ENCODE results near the gene HSBP1L1.

Gene HSBP1L1

DNA sequence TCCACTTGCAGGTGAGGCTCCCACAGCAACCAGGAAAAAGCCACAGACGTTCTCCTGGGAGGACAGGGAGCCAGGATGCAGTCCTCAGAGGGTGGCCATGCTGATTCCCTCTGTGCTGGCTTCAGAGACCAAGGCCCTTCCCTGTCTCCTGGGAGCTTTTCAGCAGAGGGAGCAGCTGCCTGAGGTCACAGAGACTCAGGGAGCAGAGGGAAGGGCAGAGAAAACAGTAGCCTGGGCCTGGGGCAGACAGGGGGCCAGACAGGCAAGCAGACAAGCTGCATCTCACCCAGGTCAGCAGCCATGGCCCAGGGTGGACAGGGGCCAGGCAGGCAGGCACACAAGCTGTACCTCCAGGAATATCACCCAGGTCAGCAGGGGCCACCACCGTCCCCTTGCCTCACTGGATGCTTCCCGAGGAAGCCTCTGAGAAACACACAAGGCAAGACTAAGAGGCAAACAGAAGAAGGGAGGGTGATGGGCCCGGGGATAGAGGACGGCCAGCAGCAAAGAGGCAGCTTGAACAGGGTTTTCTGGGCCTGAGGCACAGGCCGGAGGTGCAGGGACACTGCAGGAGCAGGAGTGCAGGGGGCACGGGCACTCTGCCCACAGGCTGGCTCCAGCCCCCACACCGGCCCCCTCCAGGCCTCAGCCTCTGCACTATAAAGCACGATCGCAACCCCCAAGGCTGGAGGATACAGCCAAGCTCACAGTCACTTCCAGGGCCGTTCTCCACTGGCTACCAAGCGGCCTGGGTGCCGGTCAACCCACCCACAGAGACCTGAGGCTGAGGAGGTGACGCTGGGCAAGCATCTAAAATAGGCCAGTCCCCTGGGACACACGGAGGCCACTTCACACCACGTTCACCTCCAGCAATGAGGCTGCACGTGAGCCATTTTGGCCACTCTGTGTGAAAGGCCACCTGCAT lies 19.1 kb upstream of the HSBP1L1 start (continued):
- TF ChIP-seq IKZF3 (tag by site-specific recombination; IDR thresholded peaks at IDR 0.05): 0 out of 2 replicates have a peak, but pooled peaks have one; percentile 13
- no peak for TF ChIP-seq HOXD13 (CRISPR knock-in tag; IDR thresholded peaks at IDR 0.05; ENCODE audit: borderline replicate concordance)

DNA sequence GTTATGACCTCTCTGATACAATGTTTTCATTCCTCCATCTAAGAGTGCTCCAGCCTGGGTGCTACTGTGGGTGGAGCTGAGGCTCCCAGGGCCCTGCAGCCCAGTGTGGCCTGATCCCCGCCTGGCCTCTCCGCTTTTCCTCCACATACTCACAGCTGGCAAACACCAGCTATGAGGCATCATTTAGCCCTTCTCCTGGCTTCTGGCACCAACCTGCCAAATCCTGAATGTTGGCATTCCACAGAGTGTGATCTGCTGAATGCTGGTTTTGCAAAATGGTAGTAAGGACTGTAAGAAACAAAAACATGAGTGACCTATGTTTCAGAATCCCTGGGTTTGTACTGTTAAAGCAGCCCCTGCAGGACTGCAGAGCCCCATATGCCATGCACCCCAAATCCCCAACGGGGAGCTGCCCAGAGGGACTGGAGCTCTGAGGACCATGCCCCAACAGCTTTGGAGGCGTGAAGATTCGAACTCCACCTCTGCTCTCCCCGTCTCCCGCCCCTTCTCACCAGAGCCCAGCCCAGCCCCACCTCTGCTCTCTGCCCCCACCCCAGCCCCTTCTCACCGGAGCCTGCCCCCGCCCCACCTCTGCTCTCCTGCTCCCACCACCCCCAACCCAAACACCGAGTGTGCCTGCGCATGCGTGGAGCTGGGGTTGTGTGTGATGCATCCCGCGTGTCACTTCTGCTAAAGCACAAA lies 17.2 kb upstream of the HSBP1L1 start:
- TF ChIP-seq, protein P1, sequence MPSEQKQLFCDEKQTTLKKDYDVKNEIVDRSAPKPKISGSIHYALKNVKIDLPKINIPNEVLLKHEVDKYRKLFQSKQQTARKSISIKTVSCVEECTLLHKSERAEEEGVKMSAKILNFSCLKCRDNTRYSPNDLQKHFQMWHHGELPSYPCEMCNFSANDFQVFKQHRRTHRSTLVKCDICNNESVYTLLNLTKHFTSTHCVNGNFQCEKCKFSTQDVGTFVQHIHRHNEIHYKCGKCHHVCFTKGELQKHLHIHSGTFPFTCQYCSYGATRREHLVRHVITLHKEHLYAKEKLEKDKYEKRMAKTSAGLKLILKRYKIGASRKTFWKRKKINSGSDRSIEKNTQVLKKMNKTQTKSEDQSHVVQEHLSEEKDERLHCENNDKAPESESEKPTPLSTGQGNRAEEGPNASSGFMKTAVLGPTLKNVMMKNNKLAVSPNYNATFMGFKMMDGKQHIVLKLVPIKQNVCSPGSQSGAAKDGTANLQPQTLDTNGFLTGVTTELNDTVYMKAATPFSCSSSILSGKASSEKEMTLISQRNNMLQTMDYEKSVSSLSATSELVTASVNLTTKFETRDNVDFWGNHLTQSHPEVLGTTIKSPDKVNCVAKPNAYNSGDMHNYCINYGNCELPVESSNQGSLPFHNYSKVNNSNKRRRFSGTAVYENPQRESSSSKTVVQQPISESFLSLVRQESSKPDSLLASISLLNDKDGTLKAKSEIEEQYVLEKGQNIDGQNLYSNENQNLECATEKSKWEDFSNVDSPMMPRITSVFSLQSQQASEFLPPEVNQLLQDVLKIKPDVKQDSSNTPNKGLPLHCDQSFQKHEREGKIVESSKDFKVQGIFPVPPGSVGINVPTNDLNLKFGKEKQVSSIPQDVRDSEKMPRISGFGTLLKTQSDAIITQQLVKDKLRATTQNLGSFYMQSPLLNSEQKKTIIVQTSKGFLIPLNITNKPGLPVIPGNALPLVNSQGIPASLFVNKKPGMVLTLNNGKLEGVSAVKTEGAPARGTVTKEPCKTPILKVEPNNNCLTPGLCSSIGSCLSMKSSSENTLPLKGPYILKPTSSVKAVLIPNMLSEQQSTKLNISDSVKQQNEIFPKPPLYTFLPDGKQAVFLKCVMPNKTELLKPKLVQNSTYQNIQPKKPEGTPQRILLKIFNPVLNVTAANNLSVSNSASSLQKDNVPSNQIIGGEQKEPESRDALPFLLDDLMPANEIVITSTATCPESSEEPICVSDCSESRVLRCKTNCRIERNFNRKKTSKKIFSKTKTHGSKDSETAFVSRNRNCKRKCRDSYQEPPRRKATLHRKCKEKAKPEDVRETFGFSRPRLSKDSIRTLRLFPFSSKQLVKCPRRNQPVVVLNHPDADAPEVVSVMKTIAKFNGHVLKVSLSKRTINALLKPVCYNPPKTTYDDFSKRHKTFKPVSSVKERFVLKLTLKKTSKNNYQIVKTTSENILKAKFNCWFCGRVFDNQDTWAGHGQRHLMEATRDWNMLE (tag by site-specific recombination; conservative IDR thresholded peaks at IDR 0.05; ENCODE audit: low read depth): no peak
- TF ChIP-seq ZFP37 (tag by site-specific recombination; IDR thresholded peaks at IDR 0.05): no peak
- TF ChIP-seq FEZF1 (tag by site-specific recombination; IDR thresholded peaks at IDR 0.05): no peak
- TF ChIP-seq, protein P2, sequence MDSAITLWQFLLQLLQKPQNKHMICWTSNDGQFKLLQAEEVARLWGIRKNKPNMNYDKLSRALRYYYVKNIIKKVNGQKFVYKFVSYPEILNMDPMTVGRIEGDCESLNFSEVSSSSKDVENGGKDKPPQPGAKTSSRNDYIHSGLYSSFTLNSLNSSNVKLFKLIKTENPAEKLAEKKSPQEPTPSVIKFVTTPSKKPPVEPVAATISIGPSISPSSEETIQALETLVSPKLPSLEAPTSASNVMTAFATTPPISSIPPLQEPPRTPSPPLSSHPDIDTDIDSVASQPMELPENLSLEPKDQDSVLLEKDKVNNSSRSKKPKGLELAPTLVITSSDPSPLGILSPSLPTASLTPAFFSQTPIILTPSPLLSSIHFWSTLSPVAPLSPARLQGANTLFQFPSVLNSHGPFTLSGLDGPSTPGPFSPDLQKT (IDR thresholded peaks at IDR 0.05; ENCODE audit: borderline replicate concordance, low read depth, low read length): no peak
- TF ChIP-seq ZNF514 (tag by site-specific recombination; IDR thresholded peaks at IDR 0.05): no peak
- TF ChIP-seq ZNF391 (tag by site-specific recombination; IDR thresholded peaks at IDR 0.05; ENCODE audit: borderline replicate concordance, low read depth): no peak
- TF ChIP-seq, protein P3, sequence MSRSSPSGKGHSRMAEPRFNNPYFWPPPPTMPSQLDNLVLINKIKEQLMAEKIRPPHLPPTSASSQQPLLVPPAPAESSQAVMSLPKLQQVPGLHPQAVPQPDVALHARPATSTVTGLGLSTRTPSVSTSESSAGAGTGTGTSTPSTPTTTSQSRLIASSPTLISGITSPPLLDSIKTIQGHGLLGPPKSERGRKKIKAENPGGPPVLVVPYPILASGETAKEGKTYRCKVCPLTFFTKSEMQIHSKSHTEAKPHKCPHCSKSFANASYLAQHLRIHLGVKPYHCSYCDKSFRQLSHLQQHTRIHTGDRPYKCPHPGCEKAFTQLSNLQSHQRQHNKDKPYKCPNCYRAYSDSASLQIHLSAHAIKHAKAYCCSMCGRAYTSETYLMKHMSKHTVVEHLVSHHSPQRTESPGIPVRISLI (tag by site-specific recombination; IDR thresholded peaks at IDR 0.05): no peak
- TF ChIP-seq ZNF146 (tag by site-specific recombination; IDR thresholded peaks at IDR 0.05): no peak
- no peak for TF ChIP-seq ZNF292 (tag by site-specific recombination; IDR thresholded peaks at IDR 0.05; ENCODE audit: borderline replicate concordance, low read depth)
- no peak for TF ChIP-seq SP3 (tag by site-specific recombination; IDR thresholded peaks at IDR 0.05)
- TF ChIP-seq, protein P4, sequence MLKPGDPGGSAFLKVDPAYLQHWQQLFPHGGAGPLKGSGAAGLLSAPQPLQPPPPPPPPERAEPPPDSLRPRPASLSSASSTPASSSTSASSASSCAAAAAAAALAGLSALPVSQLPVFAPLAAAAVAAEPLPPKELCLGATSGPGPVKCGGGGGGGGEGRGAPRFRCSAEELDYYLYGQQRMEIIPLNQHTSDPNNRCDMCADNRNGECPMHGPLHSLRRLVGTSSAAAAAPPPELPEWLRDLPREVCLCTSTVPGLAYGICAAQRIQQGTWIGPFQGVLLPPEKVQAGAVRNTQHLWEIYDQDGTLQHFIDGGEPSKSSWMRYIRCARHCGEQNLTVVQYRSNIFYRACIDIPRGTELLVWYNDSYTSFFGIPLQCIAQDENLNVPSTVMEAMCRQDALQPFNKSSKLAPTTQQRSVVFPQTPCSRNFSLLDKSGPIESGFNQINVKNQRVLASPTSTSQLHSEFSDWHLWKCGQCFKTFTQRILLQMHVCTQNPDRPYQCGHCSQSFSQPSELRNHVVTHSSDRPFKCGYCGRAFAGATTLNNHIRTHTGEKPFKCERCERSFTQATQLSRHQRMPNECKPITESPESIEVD (tag by site-specific recombination; IDR thresholded peaks at IDR 0.05): no peak
- TF ChIP-seq KLF7 (tag by site-specific recombination; IDR thresholded peaks at IDR 0.05; ENCODE audit: borderline replicate concordance): no peak
- no peak for TF ChIP-seq ZNF169 (tag by site-specific recombination; IDR thresholded peaks at IDR 0.05)
- TF ChIP-seq ZNF791 (tag by site-specific recombination; IDR thresholded peaks at IDR 0.05): no peak
- TF ChIP-seq, protein P5, sequence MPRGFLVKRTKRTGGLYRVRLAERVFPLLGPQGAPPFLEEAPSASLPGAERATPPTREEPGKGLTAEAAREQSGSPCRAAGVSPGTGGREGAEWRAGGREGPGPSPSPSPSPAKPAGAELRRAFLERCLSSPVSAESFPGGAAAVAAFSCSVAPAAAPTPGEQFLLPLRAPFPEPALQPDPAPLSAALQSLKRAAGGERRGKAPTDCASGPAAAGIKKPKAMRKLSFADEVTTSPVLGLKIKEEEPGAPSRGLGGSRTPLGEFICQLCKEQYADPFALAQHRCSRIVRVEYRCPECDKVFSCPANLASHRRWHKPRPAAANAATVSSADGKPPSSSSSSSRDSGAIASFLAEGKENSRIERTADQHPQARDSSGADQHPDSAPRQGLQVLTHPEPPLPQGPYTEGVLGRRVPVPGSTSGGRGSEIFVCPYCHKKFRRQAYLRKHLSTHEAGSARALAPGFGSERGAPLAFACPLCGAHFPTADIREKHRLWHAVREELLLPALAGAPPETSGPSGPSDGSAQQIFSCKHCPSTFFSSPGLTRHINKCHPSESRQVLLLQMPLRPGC (tag by site-specific recombination; IDR thresholded peaks at IDR 0.05): no peak
- no peak for TF ChIP-seq ZXDB (tag by site-specific recombination; IDR thresholded peaks at IDR 0.05)
- no peak for TF ChIP-seq ZNF558 (tag by site-specific recombination; IDR thresholded peaks at IDR 0.05)
- no peak for TF ChIP-seq ZNF24 (tag by site-specific recombination; IDR thresholded peaks at IDR 0.05)
- no peak for TF ChIP-seq ZNF548 (tag by site-specific recombination; IDR thresholded peaks at IDR 0.05)
- peaks cover 9 to 27% of the 10 kb centered on the region in 2 experiments; a peak in 2 of 3 replicates for H3K36me3 ChIP-seq (ENCODE audit: control insufficient read depth in 2 of 2, insufficient read depth in 1 of 2, low read length in 2 of 2)
- POLR2A ChIA-PET: interaction anchor here (0.7 kb wide), 1 partner anchor 11 kb away, joined by 3 read pairs; no protein-coding TSS in a partner anchor
- CTCF ChIA-PET: no interaction called here
- H3K9me3 ChIP-seq (ENCODE audit: control insufficient read depth, insufficient read depth, low read depth, low read length): no peaks in the 10 kb centered on the region
- H3K27ac ChIP-seq (ENCODE audit: extremely low read depth, low read depth, low read length): no peak overlapping the region
- peaks cover 14% of the 10 kb centered on the region for H3K4me1 ChIP-seq (ENCODE audit: control insufficient read depth, insufficient read depth, low read length)
- H3K4me3 ChIP-seq (ENCODE audit: low read depth, low read length): no peak overlapping the region

All from HEK293 (cell line).